Fibroblast of villous mesenchyme (primary cell): ENCODE measurements around the gene INPP5A. TPM values are rescaled to one million over a fixed set of nuclear protein-coding genes. Genes with fewer than 3 reads are reported as not detected.

Source experiments
- DNase-seq: peaks from one replicate; pipeline ENCODE4 v3.0.0-alpha.2; 2010; ENCODE audit warnings: low read depth
- H3K4me3 ChIP-seq: 2 replicates; pipeline ENCODE4 v1.5.1; 2011; ENCODE audit warnings: low read depth, mild to moderate bottlenecking, low read length
- total RNA-seq: library from RNA; depleted of rRNA; stranded (reverse); fragments of >200 nt; gene quantifications from 2 replicates; pipeline ENCODE4 v1.2.3, GENCODE V29; 2012
- TF ChIP-seq, protein P1 (sequence below): IDR thresholded peaks from 2 replicates; pipeline ENCODE4 v1.5.1; 2012; ENCODE audit warnings: low read depth, mild to moderate bottlenecking, low read length; ENCODE audit not compliant: insufficient read depth

Gene INPP5A
- total RNA-seq, 1 donor: 33.2 TPM

DNA sequence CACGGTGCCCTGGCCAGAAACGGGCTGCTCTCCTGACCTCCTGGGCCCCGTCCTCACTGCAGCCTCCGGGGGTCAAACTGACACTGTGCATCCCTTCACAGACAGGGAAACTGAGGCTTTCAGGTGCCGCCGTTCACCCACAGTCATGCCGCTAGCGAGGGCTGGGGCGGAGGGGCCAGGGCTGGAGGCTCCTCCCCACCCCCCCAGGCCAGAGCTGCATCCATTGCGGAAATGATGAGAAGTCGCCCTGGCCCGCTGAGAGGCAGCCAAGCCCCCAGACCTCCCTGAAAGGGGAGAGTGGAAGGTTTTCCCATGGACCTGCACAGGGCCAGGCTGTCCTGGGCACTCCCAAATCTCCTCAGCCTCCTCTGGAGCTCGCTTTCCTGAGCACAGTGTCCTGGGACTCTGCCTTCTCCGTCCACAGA, 16.5 kb upstream of the INPP5A start:
- TF ChIP-seq, protein P1, sequence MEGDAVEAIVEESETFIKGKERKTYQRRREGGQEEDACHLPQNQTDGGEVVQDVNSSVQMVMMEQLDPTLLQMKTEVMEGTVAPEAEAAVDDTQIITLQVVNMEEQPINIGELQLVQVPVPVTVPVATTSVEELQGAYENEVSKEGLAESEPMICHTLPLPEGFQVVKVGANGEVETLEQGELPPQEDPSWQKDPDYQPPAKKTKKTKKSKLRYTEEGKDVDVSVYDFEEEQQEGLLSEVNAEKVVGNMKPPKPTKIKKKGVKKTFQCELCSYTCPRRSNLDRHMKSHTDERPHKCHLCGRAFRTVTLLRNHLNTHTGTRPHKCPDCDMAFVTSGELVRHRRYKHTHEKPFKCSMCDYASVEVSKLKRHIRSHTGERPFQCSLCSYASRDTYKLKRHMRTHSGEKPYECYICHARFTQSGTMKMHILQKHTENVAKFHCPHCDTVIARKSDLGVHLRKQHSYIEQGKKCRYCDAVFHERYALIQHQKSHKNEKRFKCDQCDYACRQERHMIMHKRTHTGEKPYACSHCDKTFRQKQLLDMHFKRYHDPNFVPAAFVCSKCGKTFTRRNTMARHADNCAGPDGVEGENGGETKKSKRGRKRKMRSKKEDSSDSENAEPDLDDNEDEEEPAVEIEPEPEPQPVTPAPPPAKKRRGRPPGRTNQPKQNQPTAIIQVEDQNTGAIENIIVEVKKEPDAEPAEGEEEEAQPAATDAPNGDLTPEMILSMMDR: no peak
- DNase-seq: no peak
- H3K4me3 ChIP-seq: no peak overlapping the region

DNA sequence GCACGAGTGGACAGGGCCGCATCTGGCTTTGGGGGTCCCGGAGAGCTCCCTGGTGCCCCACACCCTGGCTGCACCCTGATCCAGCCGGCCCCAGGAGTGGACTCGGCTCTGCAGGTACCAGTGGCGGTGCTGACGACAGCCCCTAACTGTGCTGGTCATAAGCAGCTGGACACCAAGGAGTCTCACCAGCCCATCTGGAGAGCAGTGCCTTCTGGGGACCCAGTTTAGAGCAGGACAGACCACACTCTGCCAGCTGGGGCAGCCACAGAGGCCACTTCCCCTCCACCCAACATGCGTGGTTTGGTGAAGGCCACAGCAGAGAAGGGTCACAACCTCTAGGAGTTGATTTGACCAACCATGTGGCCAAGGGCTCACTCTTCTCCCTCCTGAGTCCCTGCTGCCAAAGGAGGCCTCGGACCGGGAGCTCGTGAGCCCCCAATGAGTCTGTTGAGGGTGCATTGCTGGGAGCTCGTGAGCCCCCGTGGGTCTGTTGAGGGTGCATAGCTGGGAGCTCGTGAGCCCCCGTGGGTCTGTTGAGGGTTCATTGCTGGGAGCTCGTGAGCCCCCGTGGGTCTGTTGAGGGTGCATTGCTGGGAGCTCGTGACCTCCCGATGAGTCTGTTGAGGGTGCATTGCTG, 16.0 kb upstream of the INPP5A start:
- no peak for DNase-seq
- TF ChIP-seq, protein P1: no peak
- H3K4me3 ChIP-seq: no peak overlapping the region

DNA sequence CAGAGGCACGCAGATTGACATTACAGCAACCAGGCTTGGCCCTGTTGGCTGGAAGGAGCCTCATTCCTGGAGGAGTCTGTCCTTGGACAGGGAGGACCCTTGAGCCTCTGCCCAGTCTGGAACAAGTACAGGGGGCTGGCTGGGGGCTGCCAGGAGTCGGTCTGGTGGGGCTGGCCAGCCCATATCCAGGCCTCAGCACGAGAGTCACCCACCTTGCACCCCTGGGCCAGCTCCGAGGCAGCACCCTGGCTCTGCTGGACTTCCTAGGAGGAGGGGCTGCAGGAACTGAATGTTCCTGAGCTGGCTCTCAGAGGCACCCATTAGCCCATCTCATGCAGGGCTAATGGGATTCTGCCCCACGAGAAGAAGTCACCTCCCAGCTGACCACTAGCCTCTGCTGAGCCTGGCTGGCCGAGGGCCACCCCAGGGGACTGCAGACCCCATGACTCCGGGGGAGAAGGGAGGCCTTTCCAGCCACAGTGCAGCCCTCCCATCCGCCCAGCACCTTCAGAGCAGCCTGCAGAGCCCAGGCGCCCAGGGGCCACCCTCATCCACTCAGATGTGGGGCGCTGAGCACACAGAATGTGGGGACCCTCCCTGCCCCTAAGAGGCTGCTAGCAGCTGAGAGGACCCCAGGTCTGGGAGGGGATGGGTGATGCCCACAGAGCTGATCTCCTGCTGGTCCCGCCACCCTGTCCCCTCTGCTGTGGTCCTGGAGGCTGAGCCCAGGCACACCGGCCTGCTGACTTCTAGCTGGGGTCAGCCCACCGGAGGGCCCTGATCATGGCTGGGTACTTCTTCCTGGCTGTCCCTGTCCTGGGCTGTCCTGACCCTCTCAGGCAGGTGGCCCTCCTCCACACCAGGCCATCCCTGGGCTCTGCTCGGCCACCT, 14.8 kb upstream of the INPP5A start:
- no peak for DNase-seq
- H3K4me3 ChIP-seq: no peak overlapping the region
- TF ChIP-seq, protein P1: no peak

DNA sequence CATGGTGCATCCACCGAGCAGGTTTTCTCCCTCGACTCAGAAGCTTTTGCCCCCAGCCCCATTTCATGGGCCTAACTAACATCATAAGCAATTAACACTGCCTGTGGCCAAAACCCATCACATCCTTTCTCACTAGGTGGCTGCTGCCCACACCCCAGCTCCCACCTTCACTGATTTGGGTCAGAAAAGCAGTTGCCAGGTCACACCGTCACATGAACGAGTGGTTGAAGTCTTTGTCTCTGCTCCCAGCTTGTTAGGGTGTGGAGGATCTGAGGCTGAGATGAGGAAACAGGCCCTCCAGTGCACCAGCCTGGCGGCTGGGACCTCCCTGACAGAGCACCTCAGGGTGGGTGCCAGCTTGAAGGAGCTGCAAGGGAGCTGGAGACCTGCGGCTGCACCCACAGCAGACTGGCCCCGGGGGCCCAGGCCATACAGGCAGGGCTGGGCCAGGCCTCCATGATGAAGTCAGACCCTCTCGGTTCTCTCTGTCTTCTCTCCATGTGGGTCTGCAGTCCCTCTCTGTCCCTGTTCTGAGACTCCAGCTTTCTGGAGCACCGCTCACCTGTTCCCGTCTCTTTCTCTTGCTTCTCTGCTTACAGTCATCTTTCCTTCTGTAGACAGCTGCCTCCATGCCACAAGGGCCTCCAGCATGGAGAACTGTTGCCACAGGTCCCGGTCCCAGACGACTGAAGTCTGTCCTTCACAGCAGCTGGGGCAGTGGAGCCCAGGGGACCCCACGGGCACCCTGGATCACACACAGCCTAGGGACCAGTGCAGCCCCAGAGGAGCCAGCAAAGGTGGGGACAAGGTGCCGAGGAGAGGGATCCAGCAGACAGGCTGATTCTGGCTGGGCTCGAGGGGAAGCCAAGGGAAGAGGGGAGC, 13.8 kb upstream of the INPP5A start:
- H3K4me3 ChIP-seq: no peak overlapping the region
- DNase-seq: no peak
- TF ChIP-seq, protein P1: no peak

DNA sequence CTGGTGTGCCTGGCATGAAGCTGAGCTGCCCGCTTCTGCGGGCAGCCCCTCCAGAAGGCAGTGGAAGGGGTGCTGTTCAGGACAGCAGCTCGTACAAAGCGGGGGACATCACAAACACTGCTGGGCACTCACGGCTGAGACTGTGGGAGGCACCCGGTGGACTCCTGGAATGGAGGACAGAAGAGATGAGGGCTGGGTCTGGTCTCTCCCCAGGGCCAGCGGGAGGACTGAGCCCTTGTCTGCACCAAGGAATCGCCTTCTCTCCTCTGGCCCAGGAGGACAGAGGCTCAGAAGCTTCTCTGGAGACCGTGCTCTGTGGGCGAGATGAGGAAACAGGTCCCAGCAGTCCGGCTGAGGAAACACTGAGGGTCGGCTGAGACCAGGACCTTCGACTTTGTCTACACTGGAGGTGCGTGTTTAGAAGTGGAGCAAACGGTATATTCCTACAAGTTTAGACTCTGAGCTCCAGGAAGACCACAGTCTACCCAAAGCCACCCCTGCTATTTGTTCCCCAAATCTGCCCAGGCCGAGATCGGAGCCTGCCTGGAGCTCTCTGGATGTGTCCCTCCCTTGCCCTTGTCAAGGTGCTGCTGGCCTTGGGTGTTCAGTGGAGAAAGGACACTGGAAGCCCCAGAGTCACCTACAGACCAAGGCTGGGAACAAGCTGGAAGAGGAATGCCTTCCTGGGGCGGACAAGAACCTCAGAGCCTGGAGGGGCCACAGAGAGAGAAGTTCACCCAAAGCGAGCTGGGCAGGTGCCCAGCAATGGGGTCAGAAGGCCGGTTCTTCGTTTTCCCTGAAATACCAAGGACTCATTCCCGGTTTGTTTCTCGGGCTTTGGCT, 12.9 kb upstream of the INPP5A start:
- DNase-seq: no peak
- H3K4me3 ChIP-seq: no peak overlapping the region
- TF ChIP-seq, protein P1: no peak

DNA sequence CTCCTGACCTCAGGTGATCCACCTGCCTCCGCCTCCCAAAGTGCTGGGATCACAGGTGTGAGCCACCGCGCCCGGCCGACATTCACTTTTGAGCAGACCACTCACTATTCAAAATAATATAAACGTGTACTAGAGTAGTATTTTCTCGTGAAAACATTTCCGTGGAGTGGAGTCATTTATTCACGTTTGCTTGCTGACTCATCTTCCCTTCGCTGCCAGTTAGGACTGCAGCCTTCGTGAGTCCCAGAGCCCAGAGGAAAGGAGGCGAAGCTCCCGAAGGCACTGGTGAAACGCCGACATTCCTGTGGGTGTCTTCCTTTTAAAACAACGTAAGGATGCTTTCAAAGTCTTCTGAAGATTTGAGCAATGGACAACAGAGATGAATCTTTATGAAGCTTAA, 10.9 kb upstream of the INPP5A start:
- DNase-seq: peak; percentile 80
- TF ChIP-seq, protein P1: no peak
- H3K4me3 ChIP-seq: no peak overlapping the region
